HCT116 (cell line): Measurements from ENCODE around the gene MORC1. TPM values are rescaled to one million over a fixed set of nuclear protein-coding genes. Genes with fewer than 3 reads are reported as not detected.

Experiments
- ATAC-seq: fragments of 200-7000 bp; cut with Tn5 transposase; 2 replicates; pipeline ENCODE4 v1.9.1; 2020; ENCODE audit warnings: mild to moderate bottlenecking, moderate library complexity
- BruUV-seq: library from RNA; stranded (reverse); fragments of 400-500 nt; replicated peaks from 2 replicates; lab custom pipeline; 2021; lab: Mats Ljungman, UMichigan
- CTCF ChIA-PET: fragments of 300-600 bp; sonication (Branson Sonifier 250); formaldehyde crosslinking; loops from one replicate; lab custom pipeline; 2021; ENCODE audit warnings: antibody characterized with exemption; lab: Charles Lee
- POLR2A ChIA-PET: fragments of 300-600, 350-600 bp; sonication (Branson Sonifier 250); formaldehyde crosslinking; loops from one replicate; lab custom pipeline; 2021; ENCODE audit warnings: antibody characterized with exemption; lab: Charles Lee
- RAD21 ChIA-PET, 2 experiments: fragments of 300-600 bp; sonication (Branson Sonifier 250); formaldehyde crosslinking; loops; one replicate each; lab custom pipeline; 2023; ENCODE audit warnings: low total read pairs in 2 of 2; ENCODE audit not compliant: uncharacterized antibody in 2 of 2, unreplicated experiment in 2 of 2, low non-redundant PET in 1 of 2; lab: Charles Lee
- DNase-seq: peaks from one replicate; pipeline ENCODE4 v3.0.0-alpha.2; 2010; ENCODE audit warnings: low read depth, low spot score
- H2AFZ ChIP-seq: fragments of 200-600 bp; shearing (Covaris generic), sonication (generic); 2 replicates; pipeline ENCODE4 v1.6.1; 2017; ENCODE audit warnings: low read depth, mixed run types, mixed read lengths, antibody characterized with exemption, low read length; ENCODE audit not compliant: poor library complexity, severe bottlenecking
- H3K27ac ChIP-seq: 2 replicates; pipeline ENCODE4 v1.5.1; 2012; ENCODE audit warnings: low read depth, low read length
- H3K27me3 ChIP-seq: fragments of 200-600 bp; sonication (generic); 2 replicates; pipeline ENCODE4 v1.6.1; 2016; ENCODE audit warnings: mixed run types, low read length, mixed read lengths; ENCODE audit not compliant: insufficient read depth
- H3K36me3 ChIP-seq, 2 experiments: fragments of 200-500 bp in 1 of 2; fragments of 200-600 bp in 1 of 2; sonication (Bioruptor generic) in 1 of 2; sonication (generic) in 1 of 2; 2 replicates each; pipeline versions ENCODE4 v1.5.1 to v1.6.1; 2014 to 2016; ENCODE audit warnings: low read length in 2 of 2, inconsistent platforms in 1 of 2, mixed read lengths in 1 of 2, mixed run types in 1 of 2; ENCODE audit not compliant: insufficient read depth in 2 of 2, control insufficient read depth in 1 of 2
- H3K4me1 ChIP-seq, 2 experiments: fragments of 200-600 bp in 1 of 2; sonication (generic) in 1 of 2; 2 replicates each; pipeline versions ENCODE4 v1.5.1 to v1.6.1; 2012 to 2017; ENCODE audit warnings: low read length in 2 of 2, inconsistent platforms in 1 of 2, mild to moderate bottlenecking in 1 of 2, mixed read lengths in 1 of 2, mixed run types in 1 of 2, moderate library complexity in 1 of 2; ENCODE audit not compliant: insufficient read depth in 2 of 2, control insufficient read depth in 1 of 2
- H3K4me2 ChIP-seq: fragments of 200-600 bp; sonication (generic); 2 replicates; pipeline ENCODE4 v1.6.1; 2017; ENCODE audit warnings: mixed run types, low read length, mixed read lengths
- H3K4me3 ChIP-seq, 2 experiments: fragments of 200-600 bp in 1 of 2; sonication (generic) in 1 of 2; replicated peaks in 1 of 2; 2 replicates each; pipeline ENCODE4 v1.5.1; 2011 to 2016; ENCODE audit warnings: low read length in 2 of 2, control low read depth in 1 of 2, low read depth in 1 of 2, mild to moderate bottlenecking in 1 of 2, mixed read lengths in 1 of 2, mixed run types in 1 of 2
- H3K79me2 ChIP-seq: fragments of 200-600 bp; sonication (generic); 2 replicates; pipeline ENCODE4 v1.6.1; 2017; ENCODE audit warnings: mild to moderate bottlenecking, mixed run types, low read length, moderate library complexity, mixed read lengths; ENCODE audit not compliant: insufficient read depth
- H3K9ac ChIP-seq: fragments of 200-600 bp; sonication (generic); 2 replicates; pipeline ENCODE4 v1.6.1; 2016; ENCODE audit warnings: low read length, mixed read lengths
- H3K9me2 ChIP-seq: fragments of 200-600 bp; sonication (generic), shearing (Covaris generic); 2 replicates; pipeline ENCODE4 v1.6.1; 2017; ENCODE audit warnings: mixed run types, mild to moderate bottlenecking, moderate library complexity; ENCODE audit not compliant: insufficient read depth
- H3K9me3 ChIP-seq, 2 experiments: fragments of 200-500 bp in 1 of 2; fragments of 200-600 bp in 1 of 2; sonication (Bioruptor generic) in 1 of 2; sonication (generic) in 1 of 2; 2 replicates each; pipeline ENCODE4 v1.6.1; 2014 to 2017; ENCODE audit warnings: low read length in 2 of 2, mixed read lengths in 2 of 2, inconsistent platforms in 1 of 2, low read depth in 1 of 2, mild to moderate bottlenecking in 1 of 2, mixed run types in 1 of 2, moderate library complexity in 1 of 2; ENCODE audit not compliant: control insufficient read depth in 1 of 2, insufficient read depth in 1 of 2
- H4K20me1 ChIP-seq: fragments of 200-600 bp; sonication (generic), shearing (Covaris generic); 2 replicates; pipeline ENCODE4 v1.6.1; 2017; ENCODE audit warnings: mixed run types, mild to moderate bottlenecking, moderate library complexity; ENCODE audit not compliant: insufficient read depth
- ATF3 ChIP-seq: IDR thresholded peaks from 2 replicates; pipeline ENCODE4 v1.6.1; 2012
- CEBPB ChIP-seq: IDR thresholded peaks from 2 replicates; pipeline ENCODE4 v1.6.1; 2012; ENCODE audit warnings: low read depth
- CTCF ChIP-seq, 3 experiments: fragments of 200-600 bp in 1 of 3; sonication (generic) in 1 of 3; IDR thresholded peaks in 2 of 3; conservative IDR thresholded peaks in 1 of 3; 2 replicates each; pipeline ENCODE4 v1.5.1; 2012 to 2017; ENCODE audit warnings: low read depth in 2 of 3, low read length in 2 of 3, antibody characterized with exemption in 1 of 3, borderline replicate concordance in 1 of 3, control low read depth in 1 of 3, mild to moderate bottlenecking in 1 of 3, mixed read lengths in 1 of 3, mixed run types in 1 of 3, moderate library complexity in 1 of 3; ENCODE audit not compliant: insufficient read depth in 1 of 3
- ELF1 ChIP-seq: IDR thresholded peaks from 2 replicates; pipeline ENCODE4 v1.6.1; 2012; ENCODE audit warnings: low read depth, borderline replicate concordance
- EZH2 ChIP-seq: fragments of 200-600 bp; sonication (generic); IDR thresholded peaks from 2 replicates; pipeline ENCODE4 v1.6.1; 2017; ENCODE audit warnings: antibody characterized with exemption, mixed run types
- RAD21 ChIP-seq: IDR thresholded peaks from 2 replicates; pipeline ENCODE4 v1.6.1; 2012; ENCODE audit warnings: low read depth, mild to moderate bottlenecking
- SIN3A ChIP-seq: IDR thresholded peaks from 2 replicates; pipeline ENCODE4 v1.6.1; 2012; ENCODE audit warnings: low read depth
- SP1 ChIP-seq: IDR thresholded peaks from 2 replicates; pipeline ENCODE4 v1.6.1; 2012; ENCODE audit warnings: low read depth
- SRF ChIP-seq: IDR thresholded peaks from 2 replicates; pipeline ENCODE4 v1.6.1; 2012; ENCODE audit warnings: low read depth
- ZFX ChIP-seq: fragments of 450-650 bp; IDR thresholded peaks from 2 replicates; pipeline ENCODE4 v1.6.1; 2017
- intact Hi-C: fragments of 100-400 bp; cut with micrococcal nuclease; formaldehyde crosslinking; loops from 2 replicates; pipeline ENCODE4 v1.10.0; 2022
- total RNA-seq: library from RNA; stranded (reverse); gene quantifications from one replicate; pipeline ENCODE4 v1.2.1, GENCODE V29; 2021; ENCODE audit not compliant: unreplicated experiment
- TF ChIP-seq, protein P1 (sequence below): IDR thresholded peaks from 2 replicates; pipeline ENCODE4 v1.6.1; 2012; ENCODE audit warnings: low read depth
- TF ChIP-seq, protein P2 (sequence below): IDR thresholded peaks from 2 replicates; pipeline ENCODE4 v1.6.1; 2012
- TF ChIP-seq, protein P3 (sequence below): IDR thresholded peaks from 2 replicates; pipeline ENCODE4 v1.6.1; 2011; ENCODE audit warnings: mild to moderate bottlenecking, low read length, moderate library complexity; ENCODE audit not compliant: insufficient replicate concordance; ENCODE audit errors: extremely low read depth

The MORC1 gene
- total RNA-seq, 1 experiment from 2014 or later, result not detected

DNA sequence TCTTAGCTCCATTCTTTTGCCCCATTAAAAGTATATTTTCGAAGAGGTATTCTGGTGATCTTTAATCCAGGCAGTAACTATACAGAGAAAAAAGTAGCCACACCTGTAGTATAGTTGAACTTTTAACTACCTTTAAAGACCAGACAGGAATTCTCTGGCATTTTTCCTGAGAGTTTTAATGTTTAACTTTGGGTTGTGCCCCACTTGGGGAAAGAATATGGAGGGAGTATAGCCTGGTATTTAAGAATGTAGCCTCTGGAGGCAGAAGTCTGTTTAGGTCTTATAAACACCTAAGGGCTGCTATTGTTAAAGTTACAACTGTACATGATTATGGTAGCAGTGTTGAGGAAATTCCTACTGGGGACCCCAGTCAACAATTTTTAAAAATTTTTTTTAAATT lies 37.9 kb upstream of the MORC1 start (continued):
- TF ChIP-seq, protein P1, sequence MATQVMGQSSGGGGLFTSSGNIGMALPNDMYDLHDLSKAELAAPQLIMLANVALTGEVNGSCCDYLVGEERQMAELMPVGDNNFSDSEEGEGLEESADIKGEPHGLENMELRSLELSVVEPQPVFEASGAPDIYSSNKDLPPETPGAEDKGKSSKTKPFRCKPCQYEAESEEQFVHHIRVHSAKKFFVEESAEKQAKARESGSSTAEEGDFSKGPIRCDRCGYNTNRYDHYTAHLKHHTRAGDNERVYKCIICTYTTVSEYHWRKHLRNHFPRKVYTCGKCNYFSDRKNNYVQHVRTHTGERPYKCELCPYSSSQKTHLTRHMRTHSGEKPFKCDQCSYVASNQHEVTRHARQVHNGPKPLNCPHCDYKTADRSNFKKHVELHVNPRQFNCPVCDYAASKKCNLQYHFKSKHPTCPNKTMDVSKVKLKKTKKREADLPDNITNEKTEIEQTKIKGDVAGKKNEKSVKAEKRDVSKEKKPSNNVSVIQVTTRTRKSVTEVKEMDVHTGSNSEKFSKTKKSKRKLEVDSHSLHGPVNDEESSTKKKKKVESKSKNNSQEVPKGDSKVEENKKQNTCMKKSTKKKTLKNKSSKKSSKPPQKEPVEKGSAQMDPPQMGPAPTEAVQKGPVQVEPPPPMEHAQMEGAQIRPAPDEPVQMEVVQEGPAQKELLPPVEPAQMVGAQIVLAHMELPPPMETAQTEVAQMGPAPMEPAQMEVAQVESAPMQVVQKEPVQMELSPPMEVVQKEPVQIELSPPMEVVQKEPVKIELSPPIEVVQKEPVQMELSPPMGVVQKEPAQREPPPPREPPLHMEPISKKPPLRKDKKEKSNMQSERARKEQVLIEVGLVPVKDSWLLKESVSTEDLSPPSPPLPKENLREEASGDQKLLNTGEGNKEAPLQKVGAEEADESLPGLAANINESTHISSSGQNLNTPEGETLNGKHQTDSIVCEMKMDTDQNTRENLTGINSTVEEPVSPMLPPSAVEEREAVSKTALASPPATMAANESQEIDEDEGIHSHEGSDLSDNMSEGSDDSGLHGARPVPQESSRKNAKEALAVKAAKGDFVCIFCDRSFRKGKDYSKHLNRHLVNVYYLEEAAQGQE, result no peak
- TF ChIP-seq SP1 (no peak), ZFX (no peak), CEBPB (no peak), SIN3A (no peak)
- TF ChIP-seq, all 23 proteins: peak for 0

DNA sequence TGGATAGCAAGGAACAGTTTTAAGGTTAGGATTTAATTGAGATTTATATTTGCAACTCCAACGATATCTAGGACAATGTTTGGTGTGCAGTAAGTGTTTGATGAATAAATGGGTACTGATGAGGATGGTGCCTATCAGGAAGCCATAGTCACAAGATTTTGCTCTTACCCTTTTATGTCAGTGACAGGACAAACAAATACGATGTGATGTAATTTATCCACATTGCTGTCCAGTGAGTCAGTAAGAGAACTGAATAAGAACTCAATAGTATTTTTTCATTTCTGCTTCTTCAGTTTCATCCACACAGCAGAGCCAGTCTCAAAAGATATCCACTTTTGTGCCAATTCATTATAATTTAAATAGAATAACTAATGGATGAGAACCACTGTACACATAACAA lies 37.0 kb upstream of the MORC1 start:
- no peaks in the 10 kb centered on the region for H3K4me1 ChIP-seq
- no peaks in the 10 kb centered on the region for H3K27me3 ChIP-seq
- RAD21 ChIA-PET, result no interaction called here
- H3K79me2 ChIP-seq, result no peaks in the 10 kb centered on the region
- no peaks in the 10 kb centered on the region for H3K9me2 ChIP-seq
- H3K27ac ChIP-seq, result no peak overlapping the region
- intact Hi-C loops, result no loop called here
- ATAC-seq (no peak), DNase-seq (no peak)
- H2AFZ ChIP-seq, result no peak overlapping the region
- POLR2A ChIA-PET, result no interaction called here
- H3K9me3 ChIP-seq, result no peaks in the 10 kb centered on the region
- no peak overlapping the region for H3K9ac ChIP-seq
- H3K4me3 ChIP-seq, result no peak overlapping the region
- no peak overlapping the region for H3K4me2 ChIP-seq
- H4K20me1 ChIP-seq, result no peaks in the 10 kb centered on the region
- no TSS peak for BruUV-seq
- no peaks in the 10 kb centered on the region for H3K36me3 ChIP-seq
- CTCF ChIA-PET, result no interaction called here
- TF ChIP-seq EZH2, result no peak
- TF ChIP-seq SRF, result no peak
- TF ChIP-seq ZFX, result no peak
- TF ChIP-seq, protein P2, sequence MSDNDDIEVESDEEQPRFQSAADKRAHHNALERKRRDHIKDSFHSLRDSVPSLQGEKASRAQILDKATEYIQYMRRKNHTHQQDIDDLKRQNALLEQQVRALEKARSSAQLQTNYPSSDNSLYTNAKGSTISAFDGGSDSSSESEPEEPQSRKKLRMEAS, result no peak
- no peak for TF ChIP-seq RAD21
- TF ChIP-seq ATF3, result no peak
- TF ChIP-seq CTCF (IDR thresholded peaks at IDR 0.05 in 2 of 3, conservative IDR thresholded peaks at IDR 0.05 in 1 of 3; ENCODE audit: borderline replicate concordance in 1 of 3, insufficient read depth in 1 of 3, low read depth in 2 of 3, low read length in 2 of 3), result no peak
- TF ChIP-seq, protein P1, result no peak
- TF ChIP-seq ELF1, result no peak
- TF ChIP-seq, protein P3, sequence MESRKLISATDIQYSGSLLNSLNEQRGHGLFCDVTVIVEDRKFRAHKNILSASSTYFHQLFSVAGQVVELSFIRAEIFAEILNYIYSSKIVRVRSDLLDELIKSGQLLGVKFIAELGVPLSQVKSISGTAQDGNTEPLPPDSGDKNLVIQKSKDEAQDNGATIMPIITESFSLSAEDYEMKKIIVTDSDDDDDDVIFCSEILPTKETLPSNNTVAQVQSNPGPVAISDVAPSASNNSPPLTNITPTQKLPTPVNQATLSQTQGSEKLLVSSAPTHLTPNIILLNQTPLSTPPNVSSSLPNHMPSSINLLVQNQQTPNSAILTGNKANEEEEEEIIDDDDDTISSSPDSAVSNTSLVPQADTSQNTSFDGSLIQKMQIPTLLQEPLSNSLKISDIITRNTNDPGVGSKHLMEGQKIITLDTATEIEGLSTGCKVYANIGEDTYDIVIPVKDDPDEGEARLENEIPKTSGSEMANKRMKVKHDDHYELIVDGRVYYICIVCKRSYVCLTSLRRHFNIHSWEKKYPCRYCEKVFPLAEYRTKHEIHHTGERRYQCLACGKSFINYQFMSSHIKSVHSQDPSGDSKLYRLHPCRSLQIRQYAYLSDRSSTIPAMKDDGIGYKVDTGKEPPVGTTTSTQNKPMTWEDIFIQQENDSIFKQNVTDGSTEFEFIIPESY, result no peak
